ENCODE measurements around the gene SNAPIN.

DNA sequence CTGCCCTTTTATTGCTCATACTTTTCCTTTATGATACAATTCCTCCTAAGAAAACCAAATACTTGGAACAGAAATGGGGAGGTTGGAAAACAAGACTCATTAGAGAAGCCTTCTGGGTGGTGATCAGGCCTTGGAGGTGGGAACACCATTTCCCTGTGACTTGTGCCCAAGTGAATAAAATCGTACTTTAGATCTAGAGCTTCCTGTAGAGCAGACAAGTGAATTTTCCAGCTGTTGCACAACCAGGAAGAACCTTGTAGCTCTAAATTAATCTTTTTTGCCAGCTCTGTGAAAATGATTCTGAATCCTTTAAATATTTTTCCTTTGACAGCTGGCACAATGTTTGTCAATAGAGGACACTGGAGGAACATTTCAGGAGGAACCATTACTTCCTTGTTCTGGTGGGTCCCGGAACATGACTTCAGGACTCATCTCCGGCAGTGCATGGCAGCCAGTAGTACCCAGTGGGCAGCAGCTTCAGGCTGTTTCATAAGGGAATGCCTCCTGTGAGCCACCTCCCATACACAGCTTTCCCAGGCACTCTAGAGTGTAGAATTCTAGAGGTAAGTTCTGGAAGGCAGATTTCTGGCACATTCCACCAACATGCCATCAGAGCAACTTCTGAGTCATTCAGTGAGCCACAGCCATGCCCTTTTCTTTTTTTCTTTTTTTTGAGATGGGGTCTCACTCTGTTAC lies 5.5 kb upstream of the SNAPIN start:
- TF ChIP-seq, protein P1, sequence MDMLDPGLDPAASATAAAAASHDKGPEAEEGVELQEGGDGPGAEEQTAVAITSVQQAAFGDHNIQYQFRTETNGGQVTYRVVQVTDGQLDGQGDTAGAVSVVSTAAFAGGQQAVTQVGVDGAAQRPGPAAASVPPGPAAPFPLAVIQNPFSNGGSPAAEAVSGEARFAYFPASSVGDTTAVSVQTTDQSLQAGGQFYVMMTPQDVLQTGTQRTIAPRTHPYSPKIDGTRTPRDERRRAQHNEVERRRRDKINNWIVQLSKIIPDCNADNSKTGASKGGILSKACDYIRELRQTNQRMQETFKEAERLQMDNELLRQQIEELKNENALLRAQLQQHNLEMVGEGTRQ (IDR thresholded peaks at IDR 0.05; ENCODE audit: borderline replicate concordance, low read depth, low read length): no peak
- TF ChIP-seq EZH2phosphoT487 (IDR thresholded peaks at IDR 0.05; ENCODE audit: borderline replicate concordance, low read depth) (no peak), POLR2AphosphoS5 (IDR thresholded peaks at IDR 0.05; ENCODE audit: low read depth, low read length) (no peak), RFX5 (IDR thresholded peaks at IDR 0.05; ENCODE audit: low read length) (no peak), JUND (IDR thresholded peaks at IDR 0.05) (no peak), RAD21 (IDR thresholded peaks at IDR 0.05; ENCODE audit: low read length) (no peak), SIN3A (IDR thresholded peaks at IDR 0.05; ENCODE audit: borderline replicate concordance, low read depth, low read length) (no peak), SMC3 (IDR thresholded peaks at IDR 0.05; ENCODE audit: low read depth, low read length) (no peak), TEAD4 (IDR thresholded peaks at IDR 0.05; ENCODE audit: borderline replicate concordance, insufficient read depth) (no peak)
- TF ChIP-seq, protein P2, sequence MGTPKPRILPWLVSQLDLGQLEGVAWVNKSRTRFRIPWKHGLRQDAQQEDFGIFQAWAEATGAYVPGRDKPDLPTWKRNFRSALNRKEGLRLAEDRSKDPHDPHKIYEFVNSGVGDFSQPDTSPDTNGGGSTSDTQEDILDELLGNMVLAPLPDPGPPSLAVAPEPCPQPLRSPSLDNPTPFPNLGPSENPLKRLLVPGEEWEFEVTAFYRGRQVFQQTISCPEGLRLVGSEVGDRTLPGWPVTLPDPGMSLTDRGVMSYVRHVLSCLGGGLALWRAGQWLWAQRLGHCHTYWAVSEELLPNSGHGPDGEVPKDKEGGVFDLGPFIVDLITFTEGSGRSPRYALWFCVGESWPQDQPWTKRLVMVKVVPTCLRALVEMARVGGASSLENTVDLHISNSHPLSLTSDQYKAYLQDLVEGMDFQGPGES (IDR thresholded peaks at IDR 0.05; ENCODE audit: low read depth, low read length): no peak
- TF ChIP-seq, protein P3, sequence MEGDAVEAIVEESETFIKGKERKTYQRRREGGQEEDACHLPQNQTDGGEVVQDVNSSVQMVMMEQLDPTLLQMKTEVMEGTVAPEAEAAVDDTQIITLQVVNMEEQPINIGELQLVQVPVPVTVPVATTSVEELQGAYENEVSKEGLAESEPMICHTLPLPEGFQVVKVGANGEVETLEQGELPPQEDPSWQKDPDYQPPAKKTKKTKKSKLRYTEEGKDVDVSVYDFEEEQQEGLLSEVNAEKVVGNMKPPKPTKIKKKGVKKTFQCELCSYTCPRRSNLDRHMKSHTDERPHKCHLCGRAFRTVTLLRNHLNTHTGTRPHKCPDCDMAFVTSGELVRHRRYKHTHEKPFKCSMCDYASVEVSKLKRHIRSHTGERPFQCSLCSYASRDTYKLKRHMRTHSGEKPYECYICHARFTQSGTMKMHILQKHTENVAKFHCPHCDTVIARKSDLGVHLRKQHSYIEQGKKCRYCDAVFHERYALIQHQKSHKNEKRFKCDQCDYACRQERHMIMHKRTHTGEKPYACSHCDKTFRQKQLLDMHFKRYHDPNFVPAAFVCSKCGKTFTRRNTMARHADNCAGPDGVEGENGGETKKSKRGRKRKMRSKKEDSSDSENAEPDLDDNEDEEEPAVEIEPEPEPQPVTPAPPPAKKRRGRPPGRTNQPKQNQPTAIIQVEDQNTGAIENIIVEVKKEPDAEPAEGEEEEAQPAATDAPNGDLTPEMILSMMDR (IDR thresholded peaks at IDR 0.05): no peak
- TF ChIP-seq, protein P4, sequence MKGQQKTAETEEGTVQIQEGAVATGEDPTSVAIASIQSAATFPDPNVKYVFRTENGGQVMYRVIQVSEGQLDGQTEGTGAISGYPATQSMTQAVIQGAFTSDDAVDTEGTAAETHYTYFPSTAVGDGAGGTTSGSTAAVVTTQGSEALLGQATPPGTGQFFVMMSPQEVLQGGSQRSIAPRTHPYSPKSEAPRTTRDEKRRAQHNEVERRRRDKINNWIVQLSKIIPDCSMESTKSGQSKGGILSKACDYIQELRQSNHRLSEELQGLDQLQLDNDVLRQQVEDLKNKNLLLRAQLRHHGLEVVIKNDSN (IDR thresholded peaks at IDR 0.05; ENCODE audit: borderline replicate concordance, low read depth): no peak
